ENCODE measurements around the gene NCR3LG1. TPM values are rescaled to one million over a fixed set of nuclear protein-coding genes. Genes with fewer than 3 reads are reported as not detected.

The NCR3LG1 gene
- total RNA-seq, 6 donors from 2014 or later, result 3.6 to 7.6 (median 4.5) TPM

- Histone ChIP-seq H3K9me3 (no peaks in the 10 kb centered on the region), H3K4me1 (peaks cover 27 to 39% (median 37%) of the 10 kb centered on the region in 4 donors), H3K36me3 (no peaks in the 10 kb centered on the region), H3K27ac (peak overlapping the region in 2 of 4 donors; percentile 65 to 82), H3K27me3 (no peaks in the 10 kb centered on the region), H3K4me3 (no peak overlapping the region)
- WGBS, 2 donors, result 95 to 96% methylated on average over 2 of the region's 2 CpGs
- DNase-seq (no peak), ATAC-seq (ENCODE audit: low FRiP score in 2 of 2) (no peak)
- TF ChIP-seq POLR2AphosphoS5 (IDR thresholded peaks at IDR 0.05) (no peak), CTCF (IDR thresholded peaks at IDR 0.05) (no peak), EP300 (IDR thresholded peaks at IDR 0.05) (no peak), POLR2A (IDR thresholded peaks at IDR 0.05) (no peak)
These were observed 56.0 kb downstream of the NCR3LG1 start for GRCh38 chr11:17407575-17407974.

- Histone ChIP-seq H3K9me3 (no peaks in the 10 kb centered on the region), H3K4me3 (no peak overlapping the region), H3K27ac (peak overlapping the region in 1 of 4 donors; percentile 65), H3K4me1 (peaks cover 27 to 43% (median 37%) of the 10 kb centered on the region in 4 donors), H3K27me3 (no peaks in the 10 kb centered on the region), H3K36me3 (no peaks in the 10 kb centered on the region)
- DNase-seq (no peak), ATAC-seq (ENCODE audit: low FRiP score in 2 of 2) (no peak)
- TF ChIP-seq POLR2AphosphoS5 (IDR thresholded peaks at IDR 0.05), result no peak
- no peak for TF ChIP-seq EP300 (IDR thresholded peaks at IDR 0.05)
- no peak for TF ChIP-seq CTCF (IDR thresholded peaks at IDR 0.05)
- no peak for TF ChIP-seq POLR2A (IDR thresholded peaks at IDR 0.05)
- 81 to 90% methylated on average over 2 of the region's 2 CpGs for WGBS, 2 donors
These were observed 56.4 kb downstream of the NCR3LG1 start for GRCh38 chr11:17408026-17408425.

DNA sequence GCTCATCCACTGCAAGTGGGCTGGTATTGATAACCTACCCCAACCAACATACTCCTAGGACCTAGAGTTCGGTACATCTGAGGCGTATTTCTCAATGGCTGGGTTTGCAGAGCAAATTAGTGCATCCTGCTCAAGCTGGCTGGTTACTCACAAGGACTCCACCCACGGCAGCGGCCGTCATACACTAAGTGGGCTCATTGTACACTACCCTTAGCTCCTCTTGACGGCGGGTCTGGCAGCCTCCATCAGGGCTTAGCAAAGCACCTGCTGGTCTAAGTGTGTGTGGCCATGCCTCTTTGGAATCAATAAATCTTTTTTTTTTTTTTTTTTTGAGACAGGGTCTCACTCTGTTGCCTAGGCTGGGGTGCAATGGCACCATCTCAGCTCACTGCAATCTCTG lies 57.0 kb downstream of the NCR3LG1 start:
- H3K27me3 ChIP-seq, result no peaks in the 10 kb centered on the region
- H3K9me3 ChIP-seq, result no peaks in the 10 kb centered on the region
- DNase-seq, result no peak
- no peak for ATAC-seq (ENCODE audit: low FRiP score in 2 of 2)
- TF ChIP-seq POLR2A (IDR thresholded peaks at IDR 0.05), result no peak
- no peak for TF ChIP-seq CTCF (IDR thresholded peaks at IDR 0.05)
- no peak for TF ChIP-seq EP300 (IDR thresholded peaks at IDR 0.05)
- no peak for TF ChIP-seq POLR2AphosphoS5 (IDR thresholded peaks at IDR 0.05)
- H3K36me3 ChIP-seq, result no peaks in the 10 kb centered on the region
- 90 to 92% methylated on average over 7 of the region's 7 CpGs for WGBS, 2 donors
- peaks cover 32 to 48% (median 39%) of the 10 kb centered on the region in 4 donors for H3K4me1 ChIP-seq
- no peak overlapping the region for H3K27ac ChIP-seq
- H3K4me3 ChIP-seq, result no peak overlapping the region

- H3K4me1 ChIP-seq, result peaks cover 31 to 47% (median 33%) of the 10 kb centered on the region in 4 donors
- no peak for TF ChIP-seq POLR2A (IDR thresholded peaks at IDR 0.05)
- peak; percentile 33 to 96 for TF ChIP-seq POLR2AphosphoS5 (IDR thresholded peaks at IDR 0.05)
- TF ChIP-seq EP300 (IDR thresholded peaks at IDR 0.05), result peak in 2 of 4 donors; percentile 81 to 98
- TF ChIP-seq CTCF (IDR thresholded peaks at IDR 0.05), result no peak
- ATAC-seq (ENCODE audit: low FRiP score in 2 of 2) (no peak), DNase-seq (peak in 1 of 2 donors; percentile 49)
- 36 to 44% methylated on average over 11 of the region's 11 CpGs for WGBS, 2 donors
- H3K27ac ChIP-seq, result peak overlapping the region in 3 of 4 donors; percentile 44 to 74 (median 70)
- no peak overlapping the region for H3K4me3 ChIP-seq
- no peaks in the 10 kb centered on the region for H3K36me3 ChIP-seq
- no peaks in the 10 kb centered on the region for H3K27me3 ChIP-seq
- no peaks in the 10 kb centered on the region for H3K9me3 ChIP-seq
These were observed 59.2 kb downstream of the NCR3LG1 start for GRCh38 chr11:17410606-17411379.
